Nephron (organoid): Measurements from ENCODE around the gene DTNB.

ENCODE experiments used
- H3K27ac Mint-ChIP-seq, 3 experiments: 2 replicates each; pipeline ENCODE4 v1.8.0; 2020; ENCODE audit warnings: mixed read lengths in 3 of 3, mild to moderate bottlenecking in 2 of 3, moderate library complexity in 1 of 3
- H3K27me3 Mint-ChIP-seq: 2 replicates; pipeline ENCODE4 v1.8.0; 2021; ENCODE audit warnings: low read depth, mild to moderate bottlenecking, moderate library complexity, mixed read lengths
- H3K36me3 Mint-ChIP-seq: 2 replicates; pipeline ENCODE4 v1.8.0; 2020; ENCODE audit warnings: low read depth, mixed read lengths
- H3K4me1 Mint-ChIP-seq: 2 replicates; pipeline ENCODE4 v1.8.0; 2020; ENCODE audit warnings: mixed read lengths
- H3K4me3 Mint-ChIP-seq, 3 experiments: 2 replicates each; pipeline ENCODE4 v1.8.0; 2020; ENCODE audit warnings: mild to moderate bottlenecking in 3 of 3, mixed read lengths in 3 of 3, moderate library complexity in 2 of 3
- H3K9me3 Mint-ChIP-seq: 2 replicates; pipeline ENCODE4 v1.8.0; 2020; ENCODE audit warnings: mixed read lengths
- CTCF ChIP-seq, 3 experiments: fragments of 200-600 bp; sonication (generic); IDR thresholded peaks; one replicate each; pipeline ENCODE4 v1.5.0; 2021; ENCODE audit warnings: antibody characterized with exemption in 3 of 3; ENCODE audit not compliant: unreplicated experiment in 3 of 3

DTNB gene

DNA sequence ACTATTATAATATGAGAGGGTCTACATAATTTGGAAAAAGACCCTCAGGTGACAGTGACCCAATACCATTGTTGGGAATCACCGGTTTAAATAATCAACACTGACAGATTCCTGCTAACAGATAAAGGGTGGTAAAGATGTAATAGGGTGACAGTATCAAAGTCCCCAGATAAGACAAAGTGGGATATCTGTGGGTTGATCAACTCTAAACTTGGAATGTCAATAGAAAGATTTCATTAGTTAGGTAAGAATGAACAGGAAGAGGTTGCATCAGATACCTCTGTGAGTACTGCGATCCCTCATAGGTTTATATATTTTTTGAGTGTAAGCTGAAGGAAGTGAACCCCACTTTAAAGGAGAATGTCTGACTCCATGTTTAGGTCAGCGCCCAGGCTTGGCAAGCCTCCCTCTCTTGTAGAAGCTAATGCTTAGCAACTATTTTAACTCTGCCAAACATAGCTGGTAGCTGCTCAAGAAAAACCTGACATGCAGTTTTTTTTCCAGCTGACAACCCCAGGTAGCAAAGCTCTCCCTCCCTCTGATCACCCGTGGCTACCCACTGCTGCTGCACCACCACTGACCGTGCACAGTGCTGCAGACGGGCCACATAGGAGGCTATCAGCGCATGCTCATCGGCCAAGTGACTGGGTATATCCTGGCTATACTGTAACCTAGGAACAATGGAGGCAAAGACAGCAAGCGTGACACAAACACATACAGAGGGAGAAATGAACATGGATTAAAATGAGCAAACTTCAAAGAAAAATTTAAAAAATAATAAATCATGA is 218.4 kb downstream of the DTNB start:
- Mint-ChIP-seq H3K9me3 (no peaks in the 10 kb centered on the region), H3K36me3 (peaks cover 13% of the 10 kb centered on the region), H3K4me3 (no peak overlapping the region), H3K27ac (no peak overlapping the region), H3K4me1 (no peaks in the 10 kb centered on the region), H3K27me3 (no peaks in the 10 kb centered on the region)
- TF ChIP-seq CTCF (IDR thresholded peaks at IDR 0.05; ENCODE audit: unreplicated experiment in 3 of 3), result no peak

- no peak for TF ChIP-seq CTCF (IDR thresholded peaks at IDR 0.05; ENCODE audit: unreplicated experiment in 3 of 3)
- Mint-ChIP-seq H3K27ac (no peak overlapping the region), H3K27me3 (no peaks in the 10 kb centered on the region), H3K4me3 (no peak overlapping the region), H3K36me3 (peaks cover 18% of the 10 kb centered on the region), H3K4me1 (no peaks in the 10 kb centered on the region), H3K9me3 (no peaks in the 10 kb centered on the region)
Observed at GRCh38 chr2:25453199-25453905, 220.0 kb downstream of the DTNB start.

DNA sequence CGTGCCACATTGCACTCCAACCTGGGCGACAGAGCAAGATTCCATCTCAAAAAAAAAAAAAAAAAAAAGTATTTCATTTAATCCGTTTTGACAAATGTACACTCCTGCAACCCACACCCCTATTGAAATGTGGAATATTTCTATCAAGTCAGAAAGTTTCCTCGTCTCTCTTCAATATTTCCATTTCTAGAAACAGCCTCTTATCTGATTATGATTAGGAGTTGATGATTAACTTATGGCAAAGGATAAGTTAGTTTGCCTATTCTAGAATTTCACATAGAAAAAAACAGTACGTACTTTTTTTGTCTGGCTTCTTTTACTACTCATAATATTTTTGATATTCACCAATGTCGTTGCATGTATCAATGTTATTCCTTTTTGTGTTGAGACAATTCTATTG is 224.6 kb downstream of the DTNB start:
- no peaks in the 10 kb centered on the region for H3K9me3 Mint-ChIP-seq
- no peak overlapping the region for H3K4me3 Mint-ChIP-seq
- H3K27me3 Mint-ChIP-seq, result no peaks in the 10 kb centered on the region
- no peak for TF ChIP-seq CTCF (IDR thresholded peaks at IDR 0.05; ENCODE audit: unreplicated experiment in 3 of 3)
- no peak overlapping the region for H3K27ac Mint-ChIP-seq
- no peaks in the 10 kb centered on the region for H3K4me1 Mint-ChIP-seq
- H3K36me3 Mint-ChIP-seq, result peaks cover 28% of the 10 kb centered on the region

- no peak overlapping the region for H3K27ac Mint-ChIP-seq
- peaks cover 28% of the 10 kb centered on the region for H3K36me3 Mint-ChIP-seq
- no peak for TF ChIP-seq CTCF (IDR thresholded peaks at IDR 0.05; ENCODE audit: unreplicated experiment in 3 of 3)
Observed at GRCh38 chr2:25447018-25447417, 226.4 kb downstream of the DTNB start.

GRCh38 chr2:25446122-25446521 is 227.3 kb downstream of the DTNB start:
- H3K27ac Mint-ChIP-seq, result no peak overlapping the region
- TF ChIP-seq CTCF (IDR thresholded peaks at IDR 0.05; ENCODE audit: unreplicated experiment in 3 of 3), result no peak
- H3K36me3 Mint-ChIP-seq, result peaks cover 24% of the 10 kb centered on the region
- H3K4me3 Mint-ChIP-seq, result no peak overlapping the region
- no peaks in the 10 kb centered on the region for H3K27me3 Mint-ChIP-seq
- H3K4me1 Mint-ChIP-seq, result no peaks in the 10 kb centered on the region
- no peaks in the 10 kb centered on the region for H3K9me3 Mint-ChIP-seq

More at GRCh38 chr2:25447018-25447417, 226.4 kb downstream of the DTNB start:
- Mint-ChIP-seq H3K4me1 (no peaks in the 10 kb centered on the region), H3K9me3 (no peaks in the 10 kb centered on the region), H3K4me3 (no peak overlapping the region), H3K27me3 (no peaks in the 10 kb centered on the region)
